K562 (cell line): ENCODE measurements around the gene MLX. TPM values are rescaled to one million over a fixed set of nuclear protein-coding genes. Genes with fewer than 3 reads are reported as not detected.

Experiments used
- KDM1A ChIP-seq, 2 experiments: fragments of 450-650 bp; IDR thresholded peaks; 2 replicates each; pipeline ENCODE4 v1.6.1; 2016; ENCODE audit warnings: mild to moderate bottlenecking in 2 of 2
- RCOR1 ChIP-seq, 2 experiments: IDR thresholded peaks; 2 replicates each; pipeline ENCODE4 v1.6.1; 2012; ENCODE audit warnings: low read depth in 2 of 2, low read length in 2 of 2, borderline replicate concordance in 1 of 2, improper control_type of control experiment in 1 of 2
- SMARCA5 ChIP-seq: fragments of 450-650 bp; IDR thresholded peaks from 2 replicates; pipeline ENCODE4 v1.6.1; 2016
- SP2 ChIP-seq: IDR thresholded peaks from 2 replicates; pipeline ENCODE4 v1.6.1; 2011; ENCODE audit warnings: mild to moderate bottlenecking, low read depth, low read length, moderate library complexity; ENCODE audit not compliant: poor library complexity, severe bottlenecking; ENCODE audit errors: extremely low read depth
- YBX1 ChIP-seq: fragments of 450-650 bp; IDR thresholded peaks from 2 replicates; pipeline ENCODE4 v1.7.1; 2016; ENCODE audit warnings: mild to moderate bottlenecking
- ZBTB7A ChIP-seq: IDR thresholded peaks from 2 replicates; pipeline ENCODE4 v1.6.1; 2011; ENCODE audit warnings: low read depth, mild to moderate bottlenecking, low read length, moderate library complexity, borderline replicate concordance; ENCODE audit not compliant: control insufficient read depth
- polyA plus RNA-seq, 8 experiments: library from polyadenylated mRNA; depleted of rRNA in 4 of 8; stranded (reverse) in 5 of 8; unstranded in 3 of 8; fragments of >200 nt; fragmentation: Nextera tagmentation in 2 of 8; fragmentation: Illumina TruSeq in 1 of 8; extraction: Ambion mirVana in 2 of 8; extraction: Trizol in 1 of 8; gene quantifications; 2 replicates each; pipeline versions ENCODE4 v1.2.1 to v1.2.3, GENCODE V29; 2011 to 2014; ENCODE audit warnings: inconsistent platforms in 1 of 8, missing spikeins in 1 of 8
- total RNA-seq, 7 experiments: library from RNA; depleted of rRNA in 6 of 7; stranded (reverse); fragments of >200 nt in 6 of 7; fragmentation: Illumina TruSeq in 2 of 7; extraction: Trizol in 2 of 7; gene quantifications; 2 replicates each; pipeline versions ENCODE4 v1.2.1 to v1.2.3, GENCODE V29; 2011 to 2021; ENCODE audit warnings: low replicate concordance in 1 of 7
- TF ChIP-seq, protein P1 (sequence below), 2 experiments: IDR thresholded peaks; 2 replicates each; pipeline ENCODE4 v1.6.1; 2012; ENCODE audit warnings: improper control_type of control experiment in 2 of 2, low read depth in 2 of 2, low read length in 2 of 2, borderline replicate concordance in 1 of 2
- TF ChIP-seq, protein P2 (sequence below), 2 experiments: fragments of 200-800 bp in 1 of 2; sonication (Bioruptor generic) in 1 of 2; sonication (generic) in 1 of 2; formaldehyde crosslinking in 1 of 2; IDR thresholded peaks in 1 of 2; conservative IDR thresholded peaks in 1 of 2; 2 replicates each; pipeline versions ENCODE4 v1.5.0 to v1.6.1; 2016 to 2020; ENCODE audit warnings: missing compliant biosample characterization in 1 of 2, missing genetic modification characterization in 1 of 2, missing genetic modification reagents in 1 of 2

MLX gene
- total and polyA plus RNA-seq, 9 of the 15 experiments (the other 6 are each of a cell fraction or from before 2014, with no cell fraction given): 42.9 to 100 (median 58.9) TPM

GRCh38 chr17:42553866-42554249, 13.0 kb upstream of the MLX start (continued):
- TF ChIP-seq, protein P1, sequence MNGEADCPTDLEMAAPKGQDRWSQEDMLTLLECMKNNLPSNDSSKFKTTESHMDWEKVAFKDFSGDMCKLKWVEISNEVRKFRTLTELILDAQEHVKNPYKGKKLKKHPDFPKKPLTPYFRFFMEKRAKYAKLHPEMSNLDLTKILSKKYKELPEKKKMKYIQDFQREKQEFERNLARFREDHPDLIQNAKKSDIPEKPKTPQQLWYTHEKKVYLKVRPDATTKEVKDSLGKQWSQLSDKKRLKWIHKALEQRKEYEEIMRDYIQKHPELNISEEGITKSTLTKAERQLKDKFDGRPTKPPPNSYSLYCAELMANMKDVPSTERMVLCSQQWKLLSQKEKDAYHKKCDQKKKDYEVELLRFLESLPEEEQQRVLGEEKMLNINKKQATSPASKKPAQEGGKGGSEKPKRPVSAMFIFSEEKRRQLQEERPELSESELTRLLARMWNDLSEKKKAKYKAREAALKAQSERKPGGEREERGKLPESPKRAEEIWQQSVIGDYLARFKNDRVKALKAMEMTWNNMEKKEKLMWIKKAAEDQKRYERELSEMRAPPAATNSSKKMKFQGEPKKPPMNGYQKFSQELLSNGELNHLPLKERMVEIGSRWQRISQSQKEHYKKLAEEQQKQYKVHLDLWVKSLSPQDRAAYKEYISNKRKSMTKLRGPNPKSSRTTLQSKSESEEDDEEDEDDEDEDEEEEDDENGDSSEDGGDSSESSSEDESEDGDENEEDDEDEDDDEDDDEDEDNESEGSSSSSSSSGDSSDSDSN (IDR thresholded peaks at IDR 0.05; ENCODE audit: borderline replicate concordance in 1 of 2, low read depth in 2 of 2, low read length in 2 of 2): no peak
- TF ChIP-seq, protein P2, sequence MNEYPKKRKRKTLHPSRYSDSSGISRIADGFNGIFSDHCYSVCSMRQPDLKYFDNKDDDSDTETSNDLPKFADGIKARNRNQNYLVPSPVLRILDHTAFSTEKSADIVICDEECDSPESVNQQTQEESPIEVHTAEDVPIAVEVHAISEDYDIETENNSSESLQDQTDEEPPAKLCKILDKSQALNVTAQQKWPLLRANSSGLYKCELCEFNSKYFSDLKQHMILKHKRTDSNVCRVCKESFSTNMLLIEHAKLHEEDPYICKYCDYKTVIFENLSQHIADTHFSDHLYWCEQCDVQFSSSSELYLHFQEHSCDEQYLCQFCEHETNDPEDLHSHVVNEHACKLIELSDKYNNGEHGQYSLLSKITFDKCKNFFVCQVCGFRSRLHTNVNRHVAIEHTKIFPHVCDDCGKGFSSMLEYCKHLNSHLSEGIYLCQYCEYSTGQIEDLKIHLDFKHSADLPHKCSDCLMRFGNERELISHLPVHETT (CRISPR knock-in tag; conservative IDR thresholded peaks at IDR 0.05 in 1 of 2, IDR thresholded peaks at IDR 0.05 in 1 of 2): 0 out of 4 replicates have a peak, but pooled peaks of 1 of the 2 experiments have one; percentile 14
- TF ChIP-seq SMARCA5: peak; percentile 92
- no peak for TF ChIP-seq YBX1
- no peak for TF ChIP-seq SP2
- peak in 1 of 2 experiments; percentile 58; a peak in 2 of 4 replicates for TF ChIP-seq RCOR1 (IDR thresholded peaks at IDR 0.05; ENCODE audit: borderline replicate concordance in 1 of 2, low read depth in 2 of 2, low read length in 2 of 2)
- peak; percentile 65 to 84 for TF ChIP-seq KDM1A (IDR thresholded peaks at IDR 0.05)
- TF ChIP-seq ZBTB7A: 0 out of 2 replicates have a peak, but pooled peaks have one; percentile 3
